Measurements from ENCODE around the gene LINC00237. TPM values are rescaled to one million over a fixed set of nuclear protein-coding genes. Genes with fewer than 3 reads are reported as not detected.

Gene LINC00237
- total RNA-seq, 2 donors from 2014 or later = not detected

GRCh38 chr20:21101453-21101931 lies 4.7 kb downstream of the LINC00237 start:
- 2 to 8% methylated on average over 25 to 31 of the region's 35 CpGs for WGBS, 2 donors
- peaks cover 0 to 53% of the 10 kb centered on the region in 2 donors for H3K27me3 ChIP-seq
- TF ChIP-seq, protein P1, sequence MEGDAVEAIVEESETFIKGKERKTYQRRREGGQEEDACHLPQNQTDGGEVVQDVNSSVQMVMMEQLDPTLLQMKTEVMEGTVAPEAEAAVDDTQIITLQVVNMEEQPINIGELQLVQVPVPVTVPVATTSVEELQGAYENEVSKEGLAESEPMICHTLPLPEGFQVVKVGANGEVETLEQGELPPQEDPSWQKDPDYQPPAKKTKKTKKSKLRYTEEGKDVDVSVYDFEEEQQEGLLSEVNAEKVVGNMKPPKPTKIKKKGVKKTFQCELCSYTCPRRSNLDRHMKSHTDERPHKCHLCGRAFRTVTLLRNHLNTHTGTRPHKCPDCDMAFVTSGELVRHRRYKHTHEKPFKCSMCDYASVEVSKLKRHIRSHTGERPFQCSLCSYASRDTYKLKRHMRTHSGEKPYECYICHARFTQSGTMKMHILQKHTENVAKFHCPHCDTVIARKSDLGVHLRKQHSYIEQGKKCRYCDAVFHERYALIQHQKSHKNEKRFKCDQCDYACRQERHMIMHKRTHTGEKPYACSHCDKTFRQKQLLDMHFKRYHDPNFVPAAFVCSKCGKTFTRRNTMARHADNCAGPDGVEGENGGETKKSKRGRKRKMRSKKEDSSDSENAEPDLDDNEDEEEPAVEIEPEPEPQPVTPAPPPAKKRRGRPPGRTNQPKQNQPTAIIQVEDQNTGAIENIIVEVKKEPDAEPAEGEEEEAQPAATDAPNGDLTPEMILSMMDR (IDR thresholded peaks at IDR 0.05) = no peak
- no peak for TF ChIP-seq POLR2A (IDR thresholded peaks at IDR 0.05)
- peaks cover 46% of the 10 kb centered on the region for H3K4me1 ChIP-seq
- intact Hi-C loops (cut with DNase I) = no loop called here
- DNase-seq = peak in 3 of 4 donors; percentile 18 to 26 (median 20)
- no peaks in the 10 kb centered on the region for H3K36me3 ChIP-seq (replicated peaks in 1 of 2; ENCODE audit: insufficient read depth in 1 of 2, low read depth in 2 of 2)
- H3K27ac ChIP-seq = no peak overlapping the region
- H3K4me3 ChIP-seq = peak overlapping the region in 1 of 2 donors; percentile 27
- ATAC-seq = no peak
- no peaks in the 10 kb centered on the region for H3K9me3 ChIP-seq

DNA sequence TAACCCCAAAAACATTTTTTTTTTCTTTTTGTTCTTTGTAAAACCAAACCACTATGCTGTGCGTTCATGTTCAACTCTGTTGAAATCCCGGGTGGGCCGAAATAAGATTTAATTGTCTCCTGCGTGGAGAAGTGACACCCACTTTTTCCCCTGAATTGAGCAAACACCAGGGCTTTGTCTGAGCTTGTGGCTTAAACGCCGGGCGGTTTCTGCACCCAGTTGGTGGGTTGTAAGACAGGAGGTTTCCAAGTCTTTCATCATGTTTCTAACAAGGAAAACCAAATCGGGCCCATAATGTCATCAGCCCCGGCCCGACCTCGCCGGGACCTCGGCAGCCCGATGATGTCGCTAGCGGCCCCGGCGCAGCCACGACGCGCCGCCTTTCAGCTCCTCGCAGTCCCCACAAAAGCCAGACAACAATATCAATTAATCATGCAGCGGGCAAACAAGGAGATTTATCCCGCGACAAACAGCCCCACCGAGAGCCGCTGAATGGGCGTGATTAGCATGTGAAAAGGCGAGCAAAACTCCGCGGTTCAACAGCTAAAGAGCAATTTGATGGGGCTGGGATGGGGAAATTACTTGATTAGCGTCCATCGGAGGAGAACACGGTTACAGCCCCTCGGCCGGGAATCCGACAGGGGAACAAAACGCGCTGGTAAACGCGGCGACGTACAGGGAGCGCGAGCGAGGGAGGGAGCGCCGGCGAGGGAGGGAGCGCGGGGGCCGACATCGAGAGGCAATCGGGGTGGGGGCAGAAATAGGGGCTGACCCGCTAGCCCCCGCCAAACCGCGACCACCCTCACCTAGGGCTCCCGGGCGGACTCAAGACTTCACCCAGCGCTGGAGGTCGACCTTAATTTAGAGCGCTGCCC lies 5.3 kb downstream of the LINC00237 start:
- Histone ChIP-seq H3K9me3 (no peaks in the 10 kb centered on the region), H3K27ac (no peak overlapping the region), H3K4me1 (peaks cover 40% of the 10 kb centered on the region), H3K4me3 (peak overlapping the region in 1 of 2 donors; percentile 27), H3K27me3 (peaks cover 0 to 48% of the 10 kb centered on the region in 2 donors), H3K36me3 (replicated peaks in 1 of 2; ENCODE audit: insufficient read depth in 1 of 2, low read depth in 2 of 2) (no peaks in the 10 kb centered on the region)
- intact Hi-C loops (cut with DNase I) = no loop called here
- WGBS, 2 donors = 3 to 7% methylated on average over 54 to 63 of the region's 64 CpGs
- TF ChIP-seq, protein P1 (IDR thresholded peaks at IDR 0.05) = no peak
- TF ChIP-seq POLR2A (IDR thresholded peaks at IDR 0.05) = no peak
- ATAC-seq (no peak), DNase-seq (no peak)

GRCh38 chr20:21099751-21100577 lies 6.2 kb downstream of the LINC00237 start:
- DNase-seq = peak in 3 of 4 donors; percentile 23 to 53 (median 38)
- Histone ChIP-seq H3K27ac (no peak overlapping the region), H3K27me3 (peaks cover 0 to 40% of the 10 kb centered on the region in 2 donors), H3K36me3 (replicated peaks in 1 of 2; ENCODE audit: insufficient read depth in 1 of 2, low read depth in 2 of 2) (no peaks in the 10 kb centered on the region), H3K9me3 (no peaks in the 10 kb centered on the region), H3K4me1 (peaks cover 32% of the 10 kb centered on the region), H3K4me3 (peak overlapping the region in 1 of 2 donors; percentile 12)
- intact Hi-C loops (cut with DNase I) = no loop called here
- TF ChIP-seq POLR2A (IDR thresholded peaks at IDR 0.05) = no peak
- TF ChIP-seq, protein P1 (IDR thresholded peaks at IDR 0.05) = no peak
- 10 to 13% methylated on average over 46 of the region's 46 CpGs for WGBS, 2 donors
- ATAC-seq = no peak

- ATAC-seq (no peak), DNase-seq (no peak)
- 47 to 56% methylated on average over 9 to 10 of the region's 10 CpGs for WGBS, 2 donors
- intact Hi-C loops (cut with DNase I) = no loop called here
- TF ChIP-seq, protein P1 (IDR thresholded peaks at IDR 0.05) = no peak
- TF ChIP-seq POLR2A (IDR thresholded peaks at IDR 0.05) = no peak
- H3K27ac ChIP-seq = no peak overlapping the region
- H3K27me3 ChIP-seq = peaks cover 0 to 14% of the 10 kb centered on the region in 2 donors
- no peaks in the 10 kb centered on the region for H3K9me3 ChIP-seq
- no peak overlapping the region for H3K4me3 ChIP-seq
- H3K36me3 ChIP-seq (replicated peaks in 1 of 2; ENCODE audit: insufficient read depth in 1 of 2, low read depth in 2 of 2) = no peaks in the 10 kb centered on the region
- H3K4me1 ChIP-seq = peaks cover 18% of the 10 kb centered on the region
Observed at GRCh38 chr20:21096321-21097043, 9.7 kb downstream of the LINC00237 start.
